ENCODE results near the gene CYLD.

GRCh38 chr16:50838165-50838564, 96.3 kb downstream of the CYLD start:
- no peak for TF ChIP-seq CTCF (IDR thresholded peaks at IDR 0.05; ENCODE audit: extremely low read depth in 1 of 2, insufficient read depth in 1 of 2, low read depth in 1 of 2, low read length in 2 of 2)
- no peak for TF ChIP-seq EZH2 (IDR thresholded peaks at IDR 0.05; ENCODE audit: borderline replicate concordance, low read depth, low read length, severe bottlenecking)
- TF ChIP-seq POLR2AphosphoS5 (IDR thresholded peaks at IDR 0.05; ENCODE audit: insufficient read depth, low read depth, low read length), result no peak
- TF ChIP-seq POLR2A (IDR thresholded peaks at IDR 0.05; ENCODE audit: low read depth, low read length), result no peak
- TF ChIP-seq GATA2 (IDR thresholded peaks at IDR 0.05; ENCODE audit: insufficient read depth, insufficient read length, low read depth, low read length), result no peak
- no peak for TF ChIP-seq MAX (IDR thresholded peaks at IDR 0.05; ENCODE audit: insufficient read depth, insufficient read length)
- TF ChIP-seq FOS (IDR thresholded peaks at IDR 0.05; ENCODE audit: borderline replicate concordance, insufficient read depth, low read length), result no peak
- TF ChIP-seq JUN (IDR thresholded peaks at IDR 0.05; ENCODE audit: borderline replicate concordance, insufficient read depth, insufficient read length, low read depth), result no peak

Data from endothelial cell of umbilical vein (primary cell).